HL-60 (cell line): ENCODE results near the gene ITGAV.

Experiments
- CTCF ChIP-seq: IDR thresholded peaks from one replicate; pipeline ENCODE4 v1.5.1; 2011; ENCODE audit warnings: low read length, control low read depth, inconsistent platforms; ENCODE audit not compliant: insufficient read depth
- GABPA ChIP-seq: IDR thresholded peaks from 2 replicates; pipeline ENCODE4 v1.6.1; 2012; ENCODE audit warnings: low read depth
- POLR2AphosphoS5 ChIP-seq: IDR thresholded peaks from 2 replicates; pipeline ENCODE4 v1.6.1; 2012; ENCODE audit warnings: low read depth

DNA sequence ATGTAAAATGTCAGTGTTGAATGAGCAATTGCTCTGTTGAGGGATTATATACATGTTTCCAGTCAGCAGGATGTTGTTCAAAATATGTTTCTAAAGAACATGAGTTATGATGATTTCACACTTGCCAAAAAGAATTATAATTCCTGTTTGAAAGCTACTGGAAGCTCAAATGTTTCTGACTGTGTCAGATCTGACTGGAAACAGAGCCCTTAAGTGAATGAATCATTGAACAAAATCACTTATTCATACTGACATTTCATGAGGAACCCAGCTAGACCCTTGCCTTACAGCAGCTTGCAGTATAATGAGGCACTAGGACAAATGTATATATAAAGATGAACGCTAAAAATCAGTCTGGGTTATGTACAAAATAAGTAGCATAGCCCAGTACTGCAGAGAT is 35.4 kb upstream of the ITGAV start:
- TF ChIP-seq CTCF (no peak), POLR2AphosphoS5 (no peak), GABPA (no peak)
